ENCODE measurements around the gene TAS2R13.

The TAS2R13 gene

DNA sequence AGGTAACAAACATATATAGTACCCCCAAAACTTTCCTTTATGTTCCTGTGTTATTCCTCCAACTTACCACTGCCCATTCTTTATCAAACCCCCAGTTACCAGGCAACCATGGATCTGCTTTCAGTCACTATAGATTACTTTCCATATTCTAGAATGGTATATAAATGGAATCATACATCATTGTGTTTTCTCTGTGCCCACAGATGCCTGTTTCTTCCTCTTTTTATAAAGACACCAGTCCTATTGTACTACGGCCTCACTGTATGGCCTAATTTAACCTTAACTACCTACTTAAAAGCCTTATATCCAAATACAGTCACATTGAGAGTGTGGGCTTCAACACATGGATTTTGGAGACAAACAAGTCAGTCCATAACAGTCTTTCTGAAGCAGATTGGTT is 27.1 kb upstream of the TAS2R13 start:
- no peak overlapping the region for H3K4me3 ChIP-seq
- TF ChIP-seq Cebpa-rat (IDR thresholded peaks at IDR 0.05): no peak
- no peak overlapping the region for H3K4me2 ChIP-seq
- H3K9me3 ChIP-seq (replicated peaks in 1 of 11): no peaks in the 10 kb centered on the region
- H4K20me1 ChIP-seq: no peaks in the 10 kb centered on the region
- no peak overlapping the region for H3K9ac ChIP-seq
- H3K27me3 ChIP-seq: no peaks in the 10 kb centered on the region
- no peak overlapping the region for H3K27ac ChIP-seq
- H3K36me3 ChIP-seq: no peaks in the 10 kb centered on the region
- no peaks in the 10 kb centered on the region for H3K4me1 ChIP-seq

DNA sequence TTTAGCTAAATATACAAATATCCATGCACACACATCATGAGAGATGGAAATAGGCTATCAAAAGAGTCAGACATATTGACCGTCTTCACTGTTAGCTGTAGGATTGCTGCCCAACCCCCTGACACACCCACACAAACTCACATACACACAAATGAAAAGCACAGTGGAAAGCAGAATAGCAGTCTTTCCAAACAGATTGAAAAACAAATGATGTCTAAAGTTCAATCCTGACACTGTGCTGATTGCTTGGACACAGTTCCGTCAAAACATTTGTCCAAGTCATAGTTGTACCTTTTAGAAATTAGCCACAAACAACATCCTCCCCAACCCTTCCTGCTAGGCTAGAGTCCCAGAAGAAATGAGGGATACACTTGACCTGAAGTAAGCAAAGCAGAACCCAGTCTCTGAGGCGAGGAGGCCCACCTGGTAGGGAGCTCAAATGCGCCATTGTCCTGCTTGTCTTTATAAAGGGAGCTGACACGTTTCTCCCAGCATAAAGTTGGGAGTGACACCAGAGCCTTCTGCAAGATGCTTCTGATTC is 19.5 kb upstream of the TAS2R13 start, which contains the start of gene PRH2:
Gene PRH2, plus strand, starts transcription at position 491 of the 541 bp plus-strand sequence. Its CDS starts 38 bp downstream, at position 529.
- H4K20me1 ChIP-seq: no peaks in the 10 kb centered on the region
- no peaks in the 10 kb centered on the region for H3K4me1 ChIP-seq
- H3K36me3 ChIP-seq: peaks cover 0 to 7% (median 0%) of the 10 kb centered on the region in 11 experiments; a peak in 1 of 22 replicates
- no peak within 1 kb of the TSS for H3K27ac ChIP-seq
- peaks cover 0 to 6% (median 0%) of the 10 kb centered on the region in 11 experiments; a peak in 3 of 22 replicates for H3K9me3 ChIP-seq (replicated peaks in 1 of 11)
- H3K4me2 ChIP-seq: no peak within 1 kb of the TSS
- no peak within 1 kb of the TSS for H3K9ac ChIP-seq
- H3K4me3 ChIP-seq: no peak within 1 kb of the TSS
- no peak for TF ChIP-seq Cebpa-rat (IDR thresholded peaks at IDR 0.05)
- H3K27me3 ChIP-seq: no peaks in the 10 kb centered on the region

DNA sequence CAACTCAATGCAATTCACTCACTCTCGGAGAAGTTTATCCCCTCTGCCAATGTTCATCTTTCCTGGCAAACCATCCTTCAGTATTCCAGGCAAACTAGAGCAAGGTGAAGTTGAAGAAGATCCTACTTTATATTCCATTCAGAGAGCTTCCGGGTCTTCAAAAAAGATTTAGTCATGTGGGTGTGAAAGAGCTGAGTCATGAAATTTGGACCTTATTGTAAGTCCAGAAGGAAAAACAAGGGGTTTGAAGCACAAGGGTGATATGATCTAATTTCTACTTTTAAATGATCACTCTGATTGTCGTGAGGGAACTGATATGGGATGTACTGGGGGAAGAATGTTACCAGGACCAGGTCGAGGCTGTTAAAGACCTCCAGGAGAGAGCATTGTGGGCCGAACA is 16.9 kb upstream of the TAS2R13 start:
- Histone ChIP-seq H3K4me1 (no peaks in the 10 kb centered on the region), H3K9me3 (replicated peaks in 1 of 11) (peaks cover 0 to 6% (median 0%) of the 10 kb centered on the region in 11 experiments; a peak in 3 of 22 replicates), H3K27me3 (no peaks in the 10 kb centered on the region), H3K27ac (no peak overlapping the region), H4K20me1 (no peaks in the 10 kb centered on the region), H3K4me2 (no peak overlapping the region), H3K9ac (no peak overlapping the region), H3K4me3 (no peak overlapping the region), H3K36me3 (peaks cover 0 to 7% (median 0%) of the 10 kb centered on the region in 11 experiments; a peak in 1 of 22 replicates)
- TF ChIP-seq Cebpa-rat (IDR thresholded peaks at IDR 0.05): no peak

DNA sequence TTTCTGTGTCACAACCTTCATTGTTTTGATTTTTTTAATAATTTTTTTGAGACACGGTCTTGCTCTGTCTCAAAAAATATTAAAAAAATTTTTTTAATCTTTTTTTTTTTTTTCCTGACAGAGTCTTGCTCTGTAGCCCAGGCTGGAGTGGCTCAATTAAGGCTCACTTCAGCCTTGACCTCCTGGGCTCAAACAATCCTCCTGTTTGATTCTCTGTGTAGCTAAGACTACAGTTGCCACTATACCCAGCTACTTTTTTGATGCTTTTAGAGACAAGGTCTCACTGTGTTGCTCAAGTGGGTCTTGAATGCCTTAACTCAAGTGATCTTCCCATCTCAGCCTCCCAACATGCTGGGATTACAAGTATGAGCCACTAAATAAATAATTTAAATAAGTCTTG is 10.4 kb upstream of the TAS2R13 start:
- TF ChIP-seq Cebpa-rat (IDR thresholded peaks at IDR 0.05): no peak
- peaks cover 0 to under 1% (median 0%) of the 10 kb centered on the region in 11 experiments; a peak in 1 of 22 replicates for H3K9me3 ChIP-seq (replicated peaks in 1 of 11)

DNA sequence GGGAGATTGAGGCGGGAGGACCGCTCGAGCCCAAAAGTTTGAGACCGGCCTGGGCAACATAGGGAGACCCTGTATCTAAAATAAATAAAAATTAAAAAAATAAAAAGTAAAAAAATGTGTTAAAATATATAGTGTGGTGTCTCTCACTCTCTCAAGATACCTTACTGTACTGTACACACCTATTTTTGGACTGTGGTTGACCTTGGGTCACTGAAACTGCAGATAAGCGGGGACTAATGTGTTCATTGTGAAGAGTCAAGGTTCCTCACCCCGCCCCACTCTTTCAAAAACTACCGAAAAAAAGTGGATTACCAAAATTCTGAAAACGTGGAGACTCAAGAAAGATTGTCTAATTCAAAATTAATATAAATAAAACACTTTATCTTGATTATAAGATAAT is 1.0 kb upstream of the TAS2R13 start:
- H3K9me3 ChIP-seq (replicated peaks in 1 of 11): peaks cover 2 to 8% (median 6%) of the 10 kb centered on the region in 11 experiments
- H3K9ac ChIP-seq: no peak overlapping the region
- no peaks in the 10 kb centered on the region for H4K20me1 ChIP-seq
- H3K27ac ChIP-seq: no peak overlapping the region
- peaks cover 0 to 5% (median 2%) of the 10 kb centered on the region in 11 experiments; a peak in 6 of 22 replicates for H3K36me3 ChIP-seq
- no peaks in the 10 kb centered on the region for H3K4me1 ChIP-seq
- no peak overlapping the region for H3K4me3 ChIP-seq
- no peaks in the 10 kb centered on the region for H3K27me3 ChIP-seq
- TF ChIP-seq Cebpa-rat (IDR thresholded peaks at IDR 0.05): no peak
- no peak overlapping the region for H3K4me2 ChIP-seq

More for the DNA sequence above, 10.4 kb upstream of the TAS2R13 start:
- H3K9ac ChIP-seq: no peak overlapping the region
- no peaks in the 10 kb centered on the region for H4K20me1 ChIP-seq
- no peak overlapping the region for H3K4me2 ChIP-seq
- no peaks in the 10 kb centered on the region for H3K27me3 ChIP-seq
- no peak overlapping the region for H3K27ac ChIP-seq
- no peaks in the 10 kb centered on the region for H3K4me1 ChIP-seq
- no peaks in the 10 kb centered on the region for H3K36me3 ChIP-seq
- no peak overlapping the region for H3K4me3 ChIP-seq

DNA sequence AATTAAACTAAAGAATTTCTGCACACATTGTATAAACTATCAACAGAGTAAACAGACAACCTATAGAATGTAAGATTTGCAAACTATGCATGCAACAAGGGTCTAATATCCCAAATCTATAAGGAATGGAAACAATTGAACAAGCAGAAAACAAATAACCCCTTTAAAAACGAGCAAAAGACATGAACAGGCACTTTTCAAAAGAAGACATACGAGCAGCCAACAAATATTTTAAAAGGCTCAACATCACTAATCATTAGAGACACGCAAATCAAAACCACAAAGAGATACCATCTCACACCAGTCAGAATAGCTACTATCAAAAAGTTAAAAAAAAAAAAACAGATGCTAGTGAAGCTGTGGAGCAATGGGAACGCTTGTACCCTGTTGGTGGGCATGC is 4.7 kb downstream of the TAS2R13 start:
- H3K4me3 ChIP-seq: no peak overlapping the region
- no peaks in the 10 kb centered on the region for H3K4me1 ChIP-seq
- no peak for TF ChIP-seq Cebpa-rat (IDR thresholded peaks at IDR 0.05)
- H3K27me3 ChIP-seq: no peaks in the 10 kb centered on the region
- H3K9me3 ChIP-seq (replicated peaks in 1 of 11): peaks cover 36 to 49% (median 39%) of the 10 kb centered on the region in 11 experiments
- no peak overlapping the region for H3K4me2 ChIP-seq
- H3K9ac ChIP-seq: no peak overlapping the region
- no peak overlapping the region for H3K27ac ChIP-seq
- H4K20me1 ChIP-seq: no peaks in the 10 kb centered on the region; a peak in 1 of 22 replicates
- peaks cover 4 to 31% (median 9%) of the 10 kb centered on the region in 11 experiments; a peak in 8 of 22 replicates for H3K36me3 ChIP-seq

DNA sequence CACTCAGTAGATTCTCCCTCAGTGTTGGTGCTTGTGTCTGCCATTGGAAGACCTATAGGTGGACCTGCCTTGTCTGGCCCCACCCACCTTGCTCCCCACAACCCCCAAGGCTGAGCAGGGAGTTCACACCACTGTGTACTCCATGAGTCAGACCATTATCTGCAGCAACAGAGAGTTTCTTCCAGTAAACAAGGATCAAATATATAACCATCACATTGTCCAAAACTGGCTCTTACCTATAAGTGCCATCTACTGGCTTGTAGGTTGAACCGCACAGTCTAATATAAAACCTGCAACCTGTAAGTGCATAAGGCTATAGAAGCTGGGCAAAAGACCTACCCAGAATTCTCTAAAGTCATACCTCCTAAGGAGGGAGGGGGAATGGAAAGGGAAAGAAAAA is 7.9 kb downstream of the TAS2R13 start:
- no peak for TF ChIP-seq Cebpa-rat (IDR thresholded peaks at IDR 0.05)
- no peak overlapping the region for H3K4me2 ChIP-seq
- H3K4me1 ChIP-seq: no peaks in the 10 kb centered on the region
- peaks cover 4 to 31% (median 9%) of the 10 kb centered on the region in 11 experiments; a peak in 8 of 22 replicates for H3K36me3 ChIP-seq
- H3K9ac ChIP-seq: no peak overlapping the region
- no peak overlapping the region for H3K4me3 ChIP-seq
- H4K20me1 ChIP-seq: no peaks in the 10 kb centered on the region; a peak in 1 of 22 replicates
- H3K27ac ChIP-seq: no peak overlapping the region
- no peaks in the 10 kb centered on the region for H3K27me3 ChIP-seq
- H3K9me3 ChIP-seq (replicated peaks in 1 of 11): peaks cover 36 to 49% (median 39%) of the 10 kb centered on the region in 11 experiments

DNA sequence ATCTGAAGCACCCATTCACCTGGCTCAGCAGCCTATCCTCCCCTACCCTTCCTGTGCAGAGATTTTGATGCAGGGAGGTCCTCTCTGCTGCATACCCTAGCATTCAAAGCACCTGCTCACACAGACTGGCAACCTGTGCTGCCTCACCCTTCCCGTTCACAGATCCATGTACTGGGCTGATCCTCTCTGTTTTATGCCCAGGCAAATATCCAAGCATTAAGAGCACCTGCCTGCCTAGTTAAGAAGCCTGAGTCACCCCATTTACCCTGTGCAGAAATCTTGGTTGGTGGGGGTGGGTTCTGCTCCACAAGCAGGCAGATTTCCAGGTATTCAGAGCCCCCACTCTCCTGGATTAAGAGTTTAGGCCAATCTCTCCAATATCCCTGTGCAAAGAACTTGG is 8.4 kb downstream of the TAS2R13 start:
- Histone ChIP-seq H3K27ac (no peak overlapping the region), H3K9me3 (replicated peaks in 1 of 11) (peaks cover 36 to 48% (median 39%) of the 10 kb centered on the region in 11 experiments), H3K27me3 (no peaks in the 10 kb centered on the region), H3K36me3 (peaks cover 4 to 31% (median 9%) of the 10 kb centered on the region in 11 experiments; a peak in 8 of 22 replicates), H4K20me1 (no peaks in the 10 kb centered on the region; a peak in 1 of 22 replicates), H3K9ac (no peak overlapping the region), H3K4me3 (no peak overlapping the region), H3K4me2 (no peak overlapping the region), H3K4me1 (no peaks in the 10 kb centered on the region)
- no peak for TF ChIP-seq Cebpa-rat (IDR thresholded peaks at IDR 0.05)

DNA sequence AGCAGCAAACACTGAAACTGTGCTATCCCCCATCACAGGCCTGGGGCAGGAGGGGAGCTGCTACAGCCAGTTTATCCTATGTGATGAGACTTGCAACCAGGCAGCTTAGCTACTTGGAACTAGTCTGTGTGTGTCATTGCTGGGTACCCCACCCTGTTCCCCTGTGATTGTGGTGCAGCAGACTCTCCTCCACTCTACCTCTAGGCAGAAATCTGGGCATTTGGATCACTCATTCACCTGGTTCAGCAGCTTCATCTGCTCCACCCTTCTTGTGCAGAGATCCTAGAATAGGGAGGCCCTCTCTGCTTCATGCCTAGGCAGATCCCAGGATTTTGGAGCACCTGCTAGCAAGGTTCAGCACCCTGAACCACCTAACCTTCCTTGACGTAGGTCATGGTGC is 8.8 kb downstream of the TAS2R13 start:
- no peak overlapping the region for H3K4me3 ChIP-seq
- peaks cover 33 to 44% (median 36%) of the 10 kb centered on the region in 11 experiments for H3K9me3 ChIP-seq (replicated peaks in 1 of 11)
- TF ChIP-seq Cebpa-rat (IDR thresholded peaks at IDR 0.05): no peak
- H3K36me3 ChIP-seq: peaks cover 4 to 31% (median 8%) of the 10 kb centered on the region in 11 experiments; a peak in 8 of 22 replicates
- H3K27me3 ChIP-seq: no peaks in the 10 kb centered on the region
- no peaks in the 10 kb centered on the region for H3K4me1 ChIP-seq
- H4K20me1 ChIP-seq: no peaks in the 10 kb centered on the region; a peak in 1 of 22 replicates
- H3K9ac ChIP-seq: no peak overlapping the region
- no peak overlapping the region for H3K4me2 ChIP-seq
- H3K27ac ChIP-seq: no peak overlapping the region

DNA sequence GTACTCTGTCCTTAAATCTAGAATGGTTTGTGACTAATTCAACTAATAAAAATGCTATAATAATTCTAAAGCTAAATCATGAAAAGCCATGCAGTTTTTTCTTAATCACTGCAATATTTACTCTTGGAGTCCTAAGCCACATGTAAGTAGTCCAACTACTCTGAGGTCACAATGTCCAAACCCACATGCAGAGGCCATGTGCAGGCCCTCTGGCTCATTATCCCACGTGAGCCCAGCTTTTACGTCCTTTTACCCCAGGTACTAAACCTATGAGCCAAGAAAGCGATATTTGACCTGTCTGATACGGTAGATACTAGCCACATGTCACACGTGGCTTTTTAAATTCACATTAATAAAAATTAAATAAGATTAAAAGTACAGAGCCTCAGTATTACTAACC is 12.5 kb downstream of the TAS2R13 start:
- no peaks in the 10 kb centered on the region; a peak in 1 of 22 replicates for H4K20me1 ChIP-seq
- H3K9ac ChIP-seq: no peak overlapping the region
- peaks cover 0 to 10% (median 0%) of the 10 kb centered on the region in 11 experiments; a peak in 3 of 22 replicates for H3K9me3 ChIP-seq (replicated peaks in 1 of 11)
- H3K4me2 ChIP-seq: no peak overlapping the region
- H3K4me1 ChIP-seq: no peaks in the 10 kb centered on the region
- no peak overlapping the region for H3K27ac ChIP-seq
- H3K4me3 ChIP-seq: no peak overlapping the region
- no peak for TF ChIP-seq Cebpa-rat (IDR thresholded peaks at IDR 0.05)
- H3K27me3 ChIP-seq: no peaks in the 10 kb centered on the region
- H3K36me3 ChIP-seq: peaks cover 0 to 18% (median 4%) of the 10 kb centered on the region in 11 experiments; a peak in 7 of 22 replicates
